A549 (cell line): Measurements from ENCODE around the gene NFYC. TPM values are rescaled to one million over a fixed set of nuclear protein-coding genes. Genes with fewer than 3 reads are reported as not detected.
A peak's percentile ranks its signal among the peaks of the same experiment; 100 is the strongest.

ENCODE experiments used
- ATAC-seq, 2 experiments: fragments of 200-7000 bp in 1 of 2; fragments of >200 bp in 1 of 2; cut with Nextera tagmentation in 1 of 2; cut with Tn5 transposase in 1 of 2; 3 replicates each; pipeline versions ENCODE4 v1.8.0 to v1.9.1; 2018 to 2020; ENCODE audit warnings: mild to moderate bottlenecking in 1 of 2, moderate library complexity in 1 of 2
- CTCF ChIA-PET: fragments of 300-600 bp; sonication (Branson Sonifier 250); formaldehyde crosslinking; extraction: SDS; loops from one replicate; lab custom pipeline; 2021; ENCODE audit warnings: antibody characterized with exemption, inconsistent platforms; lab: Yijun Ruan, JAX
- POLR2A ChIA-PET: fragments of 350-600 bp; formaldehyde crosslinking; extraction: SDS; loops from one replicate; lab custom pipeline; 2021; ENCODE audit warnings: antibody characterized with exemption, inconsistent platforms; lab: Yijun Ruan, JAX
- DNase-seq, 2 experiments: peaks; one replicate each; pipeline versions ENCODE4 v3.0.0 to v3.0.0-alpha.2; 2011 to 2016; ENCODE audit warnings: low read depth in 1 of 2, low spot score in 1 of 2
- FAIRE-seq: peaks from 2 replicates; lab custom pipeline; 2011; peaks lifted over from hg19 to GRCh38; lab: Jason Lieb, UNC
- H3K27ac ChIP-seq, 2 experiments: fragments of >200 bp; sonication (Bioruptor Twin); formaldehyde crosslinking; 3 replicates each; pipeline ENCODE4 v1.5.1; 2016 to 2017
- H3K4me1 ChIP-seq: fragments of >200 bp; sonication (Bioruptor Twin); formaldehyde crosslinking; 3 replicates; pipeline ENCODE4 v1.6.1; 2016
- H3K4me2 ChIP-seq: fragments of >200 bp; sonication (Bioruptor Twin); formaldehyde crosslinking; 3 replicates; pipeline ENCODE4 v1.6.1; 2016
- H3K4me3 ChIP-seq: fragments of >200 bp; sonication (Bioruptor Twin); formaldehyde crosslinking; 3 replicates; pipeline ENCODE4 v1.5.1; 2016
- H3K9me3 ChIP-seq: fragments of >200 bp; sonication (Bioruptor Twin); formaldehyde crosslinking; 3 replicates; pipeline ENCODE4 v1.6.1; 2016
- CEBPB ChIP-seq, 2 experiments: fragments of >200 bp in 1 of 2; sonication (Bioruptor Twin) in 1 of 2; formaldehyde crosslinking in 1 of 2; IDR thresholded peaks; 2 replicates each; pipeline ENCODE4 v1.6.1; 2012 to 2016
- CHD4 ChIP-seq: fragments of 200-600 bp; sonication (generic); IDR thresholded peaks from 2 replicates; pipeline ENCODE4 v1.6.1; 2016; ENCODE audit warnings: antibody characterized with exemption, mild to moderate bottlenecking, borderline replicate concordance
- HDAC2 ChIP-seq: fragments of 200-600 bp; sonication (generic); IDR thresholded peaks from 2 replicates; pipeline ENCODE4 v1.6.1; 2016
- HOXB13 ChIP-seq: fragments of 250-450 bp; sonication (Bioruptor Pico); IDR thresholded peaks from 2 replicates; pipeline ENCODE4 v1.5.0; 2020; ENCODE audit warnings: low read depth, mild to moderate bottlenecking, moderate library complexity
- JUN ChIP-seq, 2 experiments: fragments of >200 bp; sonication (Bioruptor Twin); formaldehyde crosslinking; IDR thresholded peaks; 2 replicates in 1 of 2; 3 replicates in 1 of 2; pipeline ENCODE4 v1.6.1; 2016 to 2017
- KDM5A ChIP-seq: fragments of 200-600 bp; sonication (generic); IDR thresholded peaks from 2 replicates; pipeline ENCODE4 v1.6.1; 2016; ENCODE audit warnings: antibody characterized with exemption, mild to moderate bottlenecking
- PHF8 ChIP-seq: fragments of 200-600 bp; sonication (generic); IDR thresholded peaks from 2 replicates; pipeline ENCODE4 v1.6.1; 2016; ENCODE audit warnings: low read depth, mild to moderate bottlenecking, antibody characterized with exemption, moderate library complexity, borderline replicate concordance
- POLR2A ChIP-seq: IDR thresholded peaks from 2 replicates; pipeline ENCODE4 v1.6.1; 2012; ENCODE audit warnings: mild to moderate bottlenecking, low read length
- RAD21 ChIP-seq, 2 experiments: fragments of >200 bp in 1 of 2; sonication (Bioruptor Twin) in 1 of 2; formaldehyde crosslinking in 1 of 2; IDR thresholded peaks in 1 of 2; conservative IDR thresholded peaks in 1 of 2; 2 replicates in 1 of 2; 3 replicates in 1 of 2; pipeline ENCODE4 v1.6.1; 2012 to 2018; ENCODE audit warnings: inconsistent platforms in 1 of 2
- RCOR1 ChIP-seq: fragments of 150-350 bp; IDR thresholded peaks from 2 replicates; pipeline ENCODE4 v1.6.1; 2014; ENCODE audit warnings: antibody characterized with exemption, low read length, low read depth
- SMC3 ChIP-seq: fragments of >200 bp; sonication (Bioruptor Twin); formaldehyde crosslinking; IDR thresholded peaks from 3 replicates; pipeline ENCODE4 v1.6.1; 2018; ENCODE audit warnings: inconsistent platforms
- ZFP36 ChIP-seq: fragments of 450-650 bp; IDR thresholded peaks from 2 replicates; pipeline ENCODE4 v1.6.1; 2014; ENCODE audit warnings: borderline replicate concordance; ENCODE audit not compliant: partially characterized antibody
- WGBS: methylation state at CpG from one replicate; pipeline ENCODE4 v1.1.6; 2017; ENCODE audit errors: missing lambda C conversion rate; 5-methylcytosine and 5-hydroxymethylcytosine counted together
- polyA plus RNA-seq, 4 experiments: library from polyadenylated mRNA; depleted of rRNA in 3 of 4; stranded (reverse); fragments of >200 nt; fragmentation: RNase III in 1 of 4; extraction: RNeasy Plus Mini Kit Qiagen cat#74134 plus additional on column Dnase treatment in 1 of 4; gene quantifications; 2 replicates in 3 of 4; 3 replicates in 1 of 4; pipeline ENCODE4 v1.2.3, GENCODE V29; 2011 to 2017
- TF ChIP-seq, protein P1 (sequence below): fragments of 450-650 bp; IDR thresholded peaks from 2 replicates; pipeline ENCODE4 v1.6.1; 2014; ENCODE audit warnings: antibody characterized with exemption
- TF ChIP-seq, protein P2 (sequence below): fragments of 200-600 bp; sonication (generic); IDR thresholded peaks from 2 replicates; pipeline ENCODE4 v1.6.1; 2016; ENCODE audit warnings: antibody characterized with exemption, mild to moderate bottlenecking, moderate library complexity
- TF ChIP-seq, protein P3 (sequence below): IDR thresholded peaks from 2 replicates; pipeline ENCODE4 v1.6.1; 2012; ENCODE audit warnings: low read depth, borderline replicate concordance
- TF ChIP-seq, protein P4 (sequence below): IDR thresholded peaks from 2 replicates; pipeline ENCODE4 v1.6.1; 2012
- TF ChIP-seq, protein P5 (sequence below): fragments of 250-450 bp; sonication (Bioruptor Pico); IDR thresholded peaks from 2 replicates; pipeline ENCODE4 v1.5.0; 2020; ENCODE audit warnings: low read depth, mild to moderate bottlenecking, moderate library complexity

The NFYC gene
- polyA plus RNA-seq, 2 of the 4 experiments (the other 2 are of a cell fraction) = 35.1 to 43.4 TPM

DNA sequence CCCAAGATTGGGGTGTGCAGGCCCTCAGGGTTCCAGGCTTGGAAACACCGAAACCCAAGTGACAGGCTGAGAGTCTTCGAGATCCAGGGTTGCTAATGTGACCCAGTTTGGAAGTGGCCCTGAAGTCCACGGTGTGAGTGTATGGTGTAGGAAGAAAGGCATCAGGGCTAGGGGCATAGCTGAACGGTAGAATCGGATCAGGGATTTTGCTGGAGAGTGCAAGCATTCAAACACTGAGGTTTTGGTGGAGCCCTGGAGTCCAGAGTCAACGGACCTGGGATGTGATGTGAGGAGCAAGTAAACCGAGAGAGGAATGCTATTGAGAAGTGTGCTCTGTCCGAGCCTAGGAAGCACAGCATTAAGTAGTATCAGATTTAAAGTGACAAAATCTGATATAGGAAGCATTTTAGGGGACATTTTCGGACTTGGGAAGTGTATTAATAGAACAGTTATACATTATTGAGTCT, 958 bp downstream of the NFYC start:
- POLR2A ChIA-PET = interaction anchor here (1.0 to 2.3 kb wide), 9 partner anchors 9 to 169 kb away, joined by 3 to 19 read pairs (median 8); partner anchors contain the start of gene CITED4
- no peaks in the 10 kb centered on the region for H3K9me3 ChIP-seq
- TF ChIP-seq, protein P1, sequence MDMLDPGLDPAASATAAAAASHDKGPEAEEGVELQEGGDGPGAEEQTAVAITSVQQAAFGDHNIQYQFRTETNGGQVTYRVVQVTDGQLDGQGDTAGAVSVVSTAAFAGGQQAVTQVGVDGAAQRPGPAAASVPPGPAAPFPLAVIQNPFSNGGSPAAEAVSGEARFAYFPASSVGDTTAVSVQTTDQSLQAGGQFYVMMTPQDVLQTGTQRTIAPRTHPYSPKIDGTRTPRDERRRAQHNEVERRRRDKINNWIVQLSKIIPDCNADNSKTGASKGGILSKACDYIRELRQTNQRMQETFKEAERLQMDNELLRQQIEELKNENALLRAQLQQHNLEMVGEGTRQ = peak; percentile 52
- TF ChIP-seq, protein P2, sequence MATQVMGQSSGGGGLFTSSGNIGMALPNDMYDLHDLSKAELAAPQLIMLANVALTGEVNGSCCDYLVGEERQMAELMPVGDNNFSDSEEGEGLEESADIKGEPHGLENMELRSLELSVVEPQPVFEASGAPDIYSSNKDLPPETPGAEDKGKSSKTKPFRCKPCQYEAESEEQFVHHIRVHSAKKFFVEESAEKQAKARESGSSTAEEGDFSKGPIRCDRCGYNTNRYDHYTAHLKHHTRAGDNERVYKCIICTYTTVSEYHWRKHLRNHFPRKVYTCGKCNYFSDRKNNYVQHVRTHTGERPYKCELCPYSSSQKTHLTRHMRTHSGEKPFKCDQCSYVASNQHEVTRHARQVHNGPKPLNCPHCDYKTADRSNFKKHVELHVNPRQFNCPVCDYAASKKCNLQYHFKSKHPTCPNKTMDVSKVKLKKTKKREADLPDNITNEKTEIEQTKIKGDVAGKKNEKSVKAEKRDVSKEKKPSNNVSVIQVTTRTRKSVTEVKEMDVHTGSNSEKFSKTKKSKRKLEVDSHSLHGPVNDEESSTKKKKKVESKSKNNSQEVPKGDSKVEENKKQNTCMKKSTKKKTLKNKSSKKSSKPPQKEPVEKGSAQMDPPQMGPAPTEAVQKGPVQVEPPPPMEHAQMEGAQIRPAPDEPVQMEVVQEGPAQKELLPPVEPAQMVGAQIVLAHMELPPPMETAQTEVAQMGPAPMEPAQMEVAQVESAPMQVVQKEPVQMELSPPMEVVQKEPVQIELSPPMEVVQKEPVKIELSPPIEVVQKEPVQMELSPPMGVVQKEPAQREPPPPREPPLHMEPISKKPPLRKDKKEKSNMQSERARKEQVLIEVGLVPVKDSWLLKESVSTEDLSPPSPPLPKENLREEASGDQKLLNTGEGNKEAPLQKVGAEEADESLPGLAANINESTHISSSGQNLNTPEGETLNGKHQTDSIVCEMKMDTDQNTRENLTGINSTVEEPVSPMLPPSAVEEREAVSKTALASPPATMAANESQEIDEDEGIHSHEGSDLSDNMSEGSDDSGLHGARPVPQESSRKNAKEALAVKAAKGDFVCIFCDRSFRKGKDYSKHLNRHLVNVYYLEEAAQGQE = no peak
- TF ChIP-seq HDAC2 (no peak), PHF8 (no peak)
- no peak for FAIRE-seq
- H3K4me1 ChIP-seq = peaks cover 18% of the 10 kb centered on the region
- 2% methylated on average over 7 of the region's 9 CpGs for WGBS
- ATAC-seq = peak in 1 of 2 experiments; percentile 26; a peak in 3 of 6 replicates
- H3K27ac ChIP-seq = peak overlapping the region; percentile 99 to 100
- CTCF ChIA-PET = interaction anchor here (1.4 to 2.2 kb wide), 3 partner anchors 23 to 157 kb away, joined by 3 to 8 read pairs (median 4); no protein-coding TSS in a partner anchor
- DNase-seq = peak in 1 of 2 experiments; percentile 21
- peak overlapping the region; percentile 96 for H3K4me2 ChIP-seq
- peak overlapping the region; percentile 97 for H3K4me3 ChIP-seq

DNA sequence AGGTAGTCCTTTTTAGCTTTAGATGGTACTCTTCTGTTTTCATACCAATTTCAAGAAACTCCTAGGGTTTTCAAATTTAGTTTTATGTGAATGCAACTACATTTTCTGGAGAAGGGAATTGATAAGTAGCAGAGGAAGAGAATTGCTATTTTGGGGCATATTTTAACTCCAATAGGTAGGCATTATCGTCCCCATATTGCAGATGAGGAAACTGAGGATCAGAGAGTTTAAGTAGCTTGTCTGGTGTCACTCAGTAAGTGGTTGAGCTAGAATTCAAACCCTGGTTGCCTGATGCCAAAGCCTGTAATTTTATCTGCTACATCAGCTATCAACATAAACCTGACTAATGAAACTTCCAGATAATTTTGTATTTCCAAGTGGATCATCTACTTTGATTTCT, 1.9 kb downstream of the NFYC start:
- TF ChIP-seq CEBPB (IDR thresholded peaks at IDR 0.05) = no peak
- no peak for TF ChIP-seq POLR2A
- no peak for TF ChIP-seq HDAC2
- TF ChIP-seq JUN (IDR thresholded peaks at IDR 0.05) = no peak
- no peak for TF ChIP-seq SMC3
- no peak for TF ChIP-seq ZFP36
- Histone ChIP-seq H3K4me3 (no peak overlapping the region), H3K4me1 (peaks cover 18% of the 10 kb centered on the region), H3K27ac (peak overlapping the region; percentile 99 to 100; a peak in 4 of 6 replicates), H3K4me2 (peak overlapping the region; percentile 96), H3K9me3 (no peaks in the 10 kb centered on the region)
- POLR2A ChIA-PET = no interaction called here
- FAIRE-seq (no peak), ATAC-seq (no peak), DNase-seq (no peak)
- 100% methylated on average over 1 of the region's 1 CpG for WGBS
- CTCF ChIA-PET = interaction anchor here (1.0 to 1.4 kb wide), 2 partner anchors 9 to 156 kb away, joined by 3 to 4 read pairs; no protein-coding TSS in a partner anchor

DNA sequence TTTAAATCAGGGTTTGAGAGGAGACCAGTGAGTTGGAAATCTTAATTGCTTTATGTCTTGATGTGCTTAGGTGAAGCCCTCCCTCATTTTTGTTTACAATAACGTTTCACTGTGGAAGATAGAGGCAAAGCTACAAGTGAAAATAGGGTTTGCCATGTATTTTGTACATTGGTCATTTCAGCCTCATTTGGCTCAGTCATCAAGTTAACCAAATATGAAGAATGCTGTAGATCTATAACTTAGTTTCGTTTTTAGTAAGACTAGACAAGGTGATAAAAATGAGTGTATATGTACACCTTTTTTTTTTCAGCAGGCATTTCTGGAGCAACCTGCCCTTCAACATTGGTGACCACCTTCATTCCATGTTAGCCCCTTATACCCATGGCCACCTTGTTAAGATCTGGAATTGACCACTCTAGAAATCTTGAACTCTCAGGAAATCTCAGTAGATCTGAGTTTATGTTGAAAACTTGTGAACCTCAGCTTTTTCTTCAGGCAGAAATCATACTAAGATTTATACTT, 2.9 kb downstream of the NFYC start:
- DNase-seq = no peak
- no peak for FAIRE-seq

DNA sequence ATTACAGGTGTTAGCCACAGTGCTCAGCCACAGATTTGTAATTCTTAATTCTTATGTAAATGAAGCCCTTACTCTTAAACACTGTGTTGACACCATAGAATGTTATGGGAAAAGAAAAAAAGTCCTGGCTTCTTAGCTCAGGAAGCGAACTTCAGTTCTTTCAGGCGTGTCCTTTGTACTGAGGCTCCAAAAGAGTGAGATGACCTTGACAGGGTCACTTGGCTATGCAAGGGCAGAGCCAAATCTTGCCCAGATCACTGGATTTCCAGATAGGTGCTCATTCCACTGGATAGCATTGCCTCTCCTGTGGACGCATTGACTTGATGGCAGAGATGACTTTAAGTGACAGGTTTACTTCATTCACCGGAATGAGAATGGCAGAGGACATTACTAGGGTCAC, 4.8 kb downstream of the NFYC start:
- ATAC-seq = no peak
- FAIRE-seq = no peak
- CTCF ChIA-PET = no interaction called here
- no peak for TF ChIP-seq RAD21 (conservative IDR thresholded peaks at IDR 0.05 in 1 of 2, IDR thresholded peaks at IDR 0.05 in 1 of 2)
- no peak for TF ChIP-seq HOXB13 (CRISPR knock-in tag)
- TF ChIP-seq, protein P3, sequence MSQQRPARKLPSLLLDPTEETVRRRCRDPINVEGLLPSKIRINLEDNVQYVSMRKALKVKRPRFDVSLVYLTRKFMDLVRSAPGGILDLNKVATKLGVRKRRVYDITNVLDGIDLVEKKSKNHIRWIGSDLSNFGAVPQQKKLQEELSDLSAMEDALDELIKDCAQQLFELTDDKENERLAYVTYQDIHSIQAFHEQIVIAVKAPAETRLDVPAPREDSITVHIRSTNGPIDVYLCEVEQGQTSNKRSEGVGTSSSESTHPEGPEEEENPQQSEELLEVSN = no peak
- TF ChIP-seq, protein P4, sequence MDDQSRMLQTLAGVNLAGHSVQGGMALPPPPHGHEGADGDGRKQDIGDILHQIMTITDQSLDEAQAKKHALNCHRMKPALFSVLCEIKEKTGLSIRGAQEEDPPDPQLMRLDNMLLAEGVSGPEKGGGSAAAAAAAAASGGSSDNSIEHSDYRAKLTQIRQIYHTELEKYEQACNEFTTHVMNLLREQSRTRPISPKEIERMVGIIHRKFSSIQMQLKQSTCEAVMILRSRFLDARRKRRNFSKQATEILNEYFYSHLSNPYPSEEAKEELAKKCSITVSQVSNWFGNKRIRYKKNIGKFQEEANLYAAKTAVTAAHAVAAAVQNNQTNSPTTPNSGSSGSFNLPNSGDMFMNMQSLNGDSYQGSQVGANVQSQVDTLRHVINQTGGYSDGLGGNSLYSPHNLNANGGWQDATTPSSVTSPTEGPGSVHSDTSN = no peak
- TF ChIP-seq, protein P2 = no peak
- TF ChIP-seq RCOR1 = no peak
- no peak for TF ChIP-seq KDM5A
- TF ChIP-seq CHD4 = no peak

More for the DNA sequence above, 2.9 kb downstream of the NFYC start:
- Histone ChIP-seq H3K9me3 (no peaks in the 10 kb centered on the region), H3K4me1 (peaks cover 18% of the 10 kb centered on the region), H3K27ac (no peak overlapping the region), H3K4me2 (peak overlapping the region; percentile 96; the same call in 1 of the 3 replicates), H3K4me3 (no peak overlapping the region)
- POLR2A ChIA-PET = no interaction called here
- WGBS = 47% methylated on average over 2 of the region's 2 CpGs
- TF ChIP-seq, protein P5, sequence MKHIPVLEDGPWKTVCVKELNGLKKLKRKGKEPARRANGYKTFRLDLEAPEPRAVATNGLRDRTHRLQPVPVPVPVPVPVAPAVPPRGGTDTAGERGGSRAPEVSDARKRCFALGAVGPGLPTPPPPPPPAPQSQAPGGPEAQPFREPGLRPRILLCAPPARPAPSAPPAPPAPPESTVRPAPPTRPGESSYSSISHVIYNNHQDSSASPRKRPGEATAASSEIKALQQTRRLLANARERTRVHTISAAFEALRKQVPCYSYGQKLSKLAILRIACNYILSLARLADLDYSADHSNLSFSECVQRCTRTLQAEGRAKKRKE (CRISPR knock-in tag) = no peak
- ATAC-seq = no peak
- CTCF ChIA-PET = interaction anchor here (1.6 kb wide), 1 partner anchor 82 kb away, joined by 3 read pairs; no protein-coding TSS in a partner anchor

More for the DNA sequence above, 4.8 kb downstream of the NFYC start:
- no peak overlapping the region for H3K4me2 ChIP-seq
- DNase-seq = no peak
- 90% methylated on average over 4 of the region's 4 CpGs for WGBS
- no peak overlapping the region for H3K4me3 ChIP-seq
- H3K4me1 ChIP-seq = peaks cover 13% of the 10 kb centered on the region
- POLR2A ChIA-PET = no interaction called here
- no peak overlapping the region for H3K27ac ChIP-seq
- H3K9me3 ChIP-seq = no peaks in the 10 kb centered on the region
